GM12892 (cell line): ENCODE measurements around the gene SELENOP.

Experiments used
- DNase-seq: peaks from one replicate; pipeline ENCODE4 v3.0.0; 2011; ENCODE audit not compliant: insufficient read length
- FAIRE-seq: peaks from 2 replicates; lab custom pipeline; 2011; peaks lifted over from hg19 to GRCh38; lab: Jason Lieb, UNC
- POLR2A ChIP-seq: IDR thresholded peaks from 2 replicates; pipeline ENCODE4 v1.6.1; 2011; ENCODE audit warnings: low read depth, low read length, control low read depth
- POLR2AphosphoS5 ChIP-seq: IDR thresholded peaks from 2 replicates; pipeline ENCODE4 v1.6.1; 2011; ENCODE audit warnings: low read depth, low read length, control low read depth
- TAF1 ChIP-seq: IDR thresholded peaks from 2 replicates; pipeline ENCODE4 v1.6.1; 2011; ENCODE audit warnings: low read depth, mild to moderate bottlenecking, control low read depth, low read length, borderline replicate concordance

The SELENOP gene

GRCh38 chr5:42784132-42784531, 27.6 kb downstream of the SELENOP start:
- DNase-seq (no peak), FAIRE-seq (no peak)
- TF ChIP-seq POLR2AphosphoS5 = no peak
- TF ChIP-seq TAF1 = no peak
- TF ChIP-seq POLR2A = no peak

DNA sequence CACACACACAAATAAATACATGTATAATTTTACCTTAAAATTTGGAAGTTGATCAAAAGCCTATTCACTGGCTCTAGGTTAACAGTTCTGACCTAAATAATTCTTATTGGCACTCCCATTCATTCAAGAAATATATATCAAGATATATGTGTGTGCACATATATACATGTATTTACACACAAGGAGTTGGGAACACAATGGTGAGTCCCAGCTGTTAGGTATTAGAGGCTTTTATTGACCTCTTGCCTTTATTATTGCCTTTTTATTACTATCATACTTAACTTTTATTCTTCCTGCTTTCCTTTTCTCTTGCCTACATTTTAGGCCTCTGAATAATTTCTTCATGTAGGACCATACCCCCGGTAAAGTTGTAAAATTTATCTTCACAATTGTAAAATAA, 30.1 kb downstream of the SELENOP start:
- TF ChIP-seq POLR2AphosphoS5 = no peak
- no peak for TF ChIP-seq TAF1
- TF ChIP-seq POLR2A = no peak
- no peak for DNase-seq

DNA sequence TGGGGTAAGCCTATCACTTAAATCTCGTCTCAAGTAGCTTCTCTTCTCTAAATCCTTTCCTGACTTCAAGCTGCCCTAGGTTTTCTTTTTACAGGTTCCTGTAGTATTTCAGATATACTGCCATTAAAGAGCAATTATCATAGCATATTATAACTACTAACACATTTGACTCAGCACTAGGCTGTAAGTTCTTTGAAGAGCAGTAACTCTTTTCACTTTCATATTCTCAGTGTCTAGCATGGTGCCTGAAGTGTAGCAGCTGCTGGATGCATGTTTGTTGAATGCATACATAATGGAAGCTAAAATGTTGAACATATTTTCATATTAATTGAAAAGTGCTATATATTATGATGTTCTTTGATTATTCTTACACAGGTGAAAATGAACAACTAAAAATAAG, 32.6 kb downstream of the SELENOP start:
- no peak for TF ChIP-seq POLR2A
- no peak for TF ChIP-seq POLR2AphosphoS5
- TF ChIP-seq TAF1 = no peak
- FAIRE-seq = no peak
- DNase-seq = no peak

More for the DNA sequence above, 30.1 kb downstream of the SELENOP start:
- no peak for FAIRE-seq

DNA sequence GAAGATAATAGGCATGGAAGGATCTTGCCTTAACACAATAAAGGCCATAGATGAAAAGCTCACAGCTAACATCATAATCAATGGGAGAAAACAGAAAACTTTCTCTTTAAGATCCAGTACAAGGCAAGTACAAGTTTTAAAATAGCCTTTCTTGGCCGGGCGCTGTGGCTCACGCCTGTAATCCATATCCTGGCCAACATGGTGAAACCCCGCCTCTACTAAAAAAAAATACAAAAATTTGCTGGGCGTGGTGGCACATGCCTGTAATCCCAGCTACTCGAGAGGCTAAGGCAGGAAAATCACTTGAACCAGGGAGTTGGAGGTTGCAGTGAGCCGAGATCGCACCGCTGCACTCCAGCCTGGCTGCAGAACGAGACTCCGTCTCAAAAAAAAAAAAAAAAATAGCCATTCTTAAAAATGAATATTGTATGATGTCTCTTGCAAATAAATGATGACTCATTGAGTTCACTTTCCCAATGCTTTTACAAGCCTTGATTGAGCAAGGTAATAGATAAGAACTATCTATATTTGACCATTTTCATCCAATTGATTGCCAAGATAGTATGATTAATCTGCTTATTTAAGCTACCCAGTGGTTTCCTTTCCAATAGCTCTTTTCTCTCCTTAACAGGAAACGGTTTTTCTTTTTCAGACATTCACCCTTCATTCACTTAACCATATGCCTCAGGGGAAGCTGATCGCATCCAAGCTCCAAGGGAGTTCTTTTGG, 39.3 kb downstream of the SELENOP start:
- FAIRE-seq (no peak), DNase-seq (no peak)
- TF ChIP-seq POLR2A (no peak), POLR2AphosphoS5 (no peak), TAF1 (no peak)

- FAIRE-seq (peak; percentile 24), DNase-seq (no peak)
- TF ChIP-seq TAF1 (no peak), POLR2A (no peak), POLR2AphosphoS5 (no peak)
Measured at GRCh38 chr5:42770003-42770402, 41.7 kb downstream of the SELENOP start.

- DNase-seq = no peak
- TF ChIP-seq TAF1 = no peak
- no peak for FAIRE-seq
Measured at GRCh38 chr5:42768106-42768504, 43.6 kb downstream of the SELENOP start.

- FAIRE-seq (peak; percentile 30), DNase-seq (no peak)
- TF ChIP-seq POLR2AphosphoS5 = no peak
- no peak for TF ChIP-seq POLR2A
- no peak for TF ChIP-seq TAF1
Measured at GRCh38 chr5:42767491-42768105, 44.1 kb downstream of the SELENOP start.

DNA sequence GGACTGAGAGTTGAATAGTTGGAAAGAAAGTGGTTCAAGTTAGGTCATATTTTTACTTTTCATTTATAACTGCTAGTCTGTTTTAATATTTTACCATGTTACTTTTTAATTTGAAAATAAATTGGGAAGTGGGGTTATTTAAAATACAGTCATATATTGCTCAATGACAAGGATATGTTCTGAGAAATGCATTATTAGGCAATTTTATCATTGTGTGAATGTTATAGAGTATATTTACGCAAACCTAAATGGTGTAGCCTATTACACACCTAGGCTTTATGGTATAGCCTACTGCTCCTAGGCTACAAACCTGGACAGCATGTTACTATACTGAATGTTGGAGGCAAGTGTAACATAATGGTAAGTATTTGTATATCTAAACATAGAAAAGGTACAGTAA, 49.9 kb downstream of the SELENOP start:
- no peak for TF ChIP-seq POLR2AphosphoS5
- TF ChIP-seq POLR2A = no peak
- TF ChIP-seq TAF1 = no peak
- FAIRE-seq = no peak
- DNase-seq = no peak

DNA sequence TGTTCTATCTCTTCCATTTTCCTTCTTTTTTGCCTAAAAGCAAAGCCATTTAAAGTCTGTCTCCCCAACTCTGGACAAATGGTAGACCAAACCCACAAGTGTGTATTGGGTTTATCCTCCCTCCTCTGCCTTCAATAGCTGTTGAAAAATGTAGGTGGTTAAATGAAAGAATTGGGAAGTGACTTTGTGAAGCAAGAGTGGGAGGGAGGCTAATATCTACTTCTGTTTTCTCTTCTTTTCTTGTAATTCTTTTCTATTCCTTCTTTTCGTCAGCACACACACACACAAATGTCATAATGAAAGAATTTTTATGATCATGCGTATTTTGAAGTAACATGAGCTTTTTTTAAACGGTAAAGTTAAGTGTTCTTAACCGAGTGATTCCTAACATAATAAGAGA, 51.3 kb downstream of the SELENOP start:
- DNase-seq (no peak), FAIRE-seq (no peak)
- TF ChIP-seq TAF1 = no peak
- TF ChIP-seq POLR2A = no peak
- TF ChIP-seq POLR2AphosphoS5 = no peak

DNA sequence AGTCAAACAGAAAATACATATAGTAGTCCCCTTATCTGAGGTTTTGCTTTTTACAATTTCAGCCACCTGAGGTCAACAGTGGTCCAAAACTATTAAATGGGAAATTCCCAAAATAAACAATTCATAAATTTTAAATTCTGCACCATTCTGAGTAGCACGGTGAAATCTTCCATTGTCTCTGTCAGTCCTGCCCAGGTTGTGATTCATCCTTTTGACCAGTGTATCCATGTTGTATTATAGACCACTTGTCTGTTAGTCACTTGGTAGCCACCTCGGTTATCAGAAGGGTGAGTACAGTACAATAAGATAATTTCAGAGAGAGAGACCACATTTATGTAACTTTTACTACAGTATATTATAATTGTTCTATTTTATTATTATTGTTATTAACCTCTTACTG, 52.2 kb downstream of the SELENOP start:
- no peak for FAIRE-seq
- TF ChIP-seq POLR2AphosphoS5 (no peak), TAF1 (no peak), POLR2A (no peak)
- DNase-seq = no peak

- FAIRE-seq (peak; percentile 76), DNase-seq (peak; percentile 27)
- no peak; the same call in 1 of the 2 replicates for TF ChIP-seq POLR2A
- TF ChIP-seq POLR2AphosphoS5 = no peak
- no peak for TF ChIP-seq TAF1
Measured at GRCh38 chr5:42756606-42757601, 54.8 kb downstream of the SELENOP start, which contains the start of gene CCDC152. TSS of gene CCDC152 (plus strand) at chr5:42756818. CDS start at chr5:42759122, 2,304 bp downstream.

DNA sequence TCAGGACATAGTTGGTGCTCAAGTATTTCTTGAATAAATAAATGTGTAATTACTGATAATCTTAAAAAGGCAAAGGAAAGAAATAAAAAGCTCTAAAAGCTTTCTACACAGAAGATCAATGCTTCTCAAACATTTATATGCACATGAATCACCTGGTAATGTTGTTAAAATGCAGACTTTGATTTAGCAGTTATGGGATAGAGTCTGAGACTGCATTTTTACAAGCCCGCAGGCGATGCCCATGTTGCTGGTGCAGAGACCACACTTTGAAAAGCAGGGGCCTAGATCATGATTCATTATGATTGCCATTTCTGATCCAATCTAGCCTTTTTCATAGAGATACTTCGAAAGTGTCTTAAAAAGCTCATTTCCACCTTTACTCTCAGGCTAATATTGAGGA, 58.6 kb downstream of the SELENOP start:
- DNase-seq (no peak), FAIRE-seq (no peak)
- TF ChIP-seq POLR2A (no peak), POLR2AphosphoS5 (no peak), TAF1 (no peak)
